HEK293T (cell line): ENCODE results near the gene ANKRD34C.

Experiments used
- ELF4 ChIP-seq: fragments of 450-650 bp; IDR thresholded peaks from 2 replicates; pipeline ENCODE4 v1.6.1; 2017; ENCODE audit warnings: antibody characterized with exemption
- HDGF ChIP-seq: fragments of 450-650 bp; IDR thresholded peaks from 2 replicates; pipeline ENCODE4 v1.6.1; 2017; ENCODE audit warnings: antibody characterized with exemption, borderline replicate concordance
- SP1 ChIP-seq: fragments of 450-650 bp; IDR thresholded peaks from 2 replicates; pipeline ENCODE4 v1.6.1; 2017
- SUZ12 ChIP-seq: fragments of 450-650 bp; IDR thresholded peaks from 2 replicates; pipeline ENCODE4 v1.6.1; 2016; ENCODE audit warnings: mild to moderate bottlenecking
- TF ChIP-seq, protein P1 (sequence below): fragments of 450-650 bp; IDR thresholded peaks from 2 replicates; pipeline ENCODE4 v1.6.1; 2016

DNA sequence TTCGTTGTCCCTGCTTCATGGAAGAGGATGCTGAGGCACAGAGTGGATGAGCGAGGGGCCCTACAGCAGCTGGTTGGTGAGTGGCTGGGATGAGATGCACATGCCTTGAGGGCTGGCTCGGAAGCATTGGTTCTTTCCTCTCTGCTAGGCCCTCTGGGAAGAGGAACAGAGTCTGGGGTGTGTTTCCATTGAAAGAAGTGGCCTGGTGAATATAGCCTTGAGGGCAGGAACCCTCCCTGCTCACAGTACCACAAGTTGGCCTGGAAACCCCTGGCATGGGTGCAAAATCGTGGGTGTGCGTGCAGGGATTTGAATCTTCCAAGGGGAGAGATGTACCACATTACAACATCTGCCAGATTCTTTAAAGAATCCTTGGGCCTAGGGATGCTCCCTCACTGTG is 37.6 kb upstream of the ANKRD34C start:
- TF ChIP-seq, protein P1, sequence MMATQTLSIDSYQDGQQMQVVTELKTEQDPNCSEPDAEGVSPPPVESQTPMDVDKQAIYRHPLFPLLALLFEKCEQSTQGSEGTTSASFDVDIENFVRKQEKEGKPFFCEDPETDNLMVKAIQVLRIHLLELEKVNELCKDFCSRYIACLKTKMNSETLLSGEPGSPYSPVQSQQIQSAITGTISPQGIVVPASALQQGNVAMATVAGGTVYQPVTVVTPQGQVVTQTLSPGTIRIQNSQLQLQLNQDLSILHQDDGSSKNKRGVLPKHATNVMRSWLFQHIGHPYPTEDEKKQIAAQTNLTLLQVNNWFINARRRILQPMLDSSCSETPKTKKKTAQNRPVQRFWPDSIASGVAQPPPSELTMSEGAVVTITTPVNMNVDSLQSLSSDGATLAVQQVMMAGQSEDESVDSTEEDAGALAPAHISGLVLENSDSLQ: no peak
- TF ChIP-seq SP1: no peak
- no peak for TF ChIP-seq SUZ12
- no peak for TF ChIP-seq ELF4
- TF ChIP-seq HDGF: no peak
